ENCODE measurements around the gene GCK.

- no peak for TF ChIP-seq CTCF (conservative IDR thresholded peaks at IDR 0.05 in 1 of 2, IDR thresholded peaks at IDR 0.05 in 1 of 2; ENCODE audit: extremely low read depth in 1 of 2, insufficient read depth in 1 of 2, low read depth in 1 of 2, low read length in 2 of 2)
- no peak for TF ChIP-seq EZH2 (IDR thresholded peaks at IDR 0.05; ENCODE audit: borderline replicate concordance, low read length)
Observed at GRCh38 chr7:44108768-44109750, 80.2 kb downstream of the GCK start.

Measured in mammary epithelial cell (primary cell).